ENCODE measurements around the gene DAAM2.
A peak's percentile ranks its signal among the peaks of the same experiment; 100 is the strongest.

DAAM2 gene

DNA sequence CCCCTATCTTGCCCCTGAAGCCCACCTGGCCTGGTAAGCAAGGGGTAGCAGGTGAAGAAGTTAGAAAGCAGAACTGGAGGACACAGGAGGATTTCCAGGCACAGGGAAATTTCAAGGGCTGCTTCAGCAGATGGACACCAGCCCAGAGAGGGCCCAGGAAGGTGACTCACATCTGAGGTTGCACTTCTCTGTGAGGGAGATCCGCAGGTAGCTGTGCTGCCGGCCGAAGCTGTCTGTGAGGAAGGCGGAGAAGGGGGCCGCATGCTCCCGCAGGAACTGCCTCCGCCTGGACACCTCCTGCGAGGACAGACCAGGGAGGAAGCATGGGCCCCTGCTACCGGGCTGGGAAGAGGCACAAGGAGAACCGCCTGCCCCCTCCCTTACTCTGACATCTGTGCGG is 135.0 kb downstream of the DAAM2 start:
- peak; percentile 28 for DNase-seq (ENCODE audit: low spot score)
- no peak for FAIRE-seq

DNA sequence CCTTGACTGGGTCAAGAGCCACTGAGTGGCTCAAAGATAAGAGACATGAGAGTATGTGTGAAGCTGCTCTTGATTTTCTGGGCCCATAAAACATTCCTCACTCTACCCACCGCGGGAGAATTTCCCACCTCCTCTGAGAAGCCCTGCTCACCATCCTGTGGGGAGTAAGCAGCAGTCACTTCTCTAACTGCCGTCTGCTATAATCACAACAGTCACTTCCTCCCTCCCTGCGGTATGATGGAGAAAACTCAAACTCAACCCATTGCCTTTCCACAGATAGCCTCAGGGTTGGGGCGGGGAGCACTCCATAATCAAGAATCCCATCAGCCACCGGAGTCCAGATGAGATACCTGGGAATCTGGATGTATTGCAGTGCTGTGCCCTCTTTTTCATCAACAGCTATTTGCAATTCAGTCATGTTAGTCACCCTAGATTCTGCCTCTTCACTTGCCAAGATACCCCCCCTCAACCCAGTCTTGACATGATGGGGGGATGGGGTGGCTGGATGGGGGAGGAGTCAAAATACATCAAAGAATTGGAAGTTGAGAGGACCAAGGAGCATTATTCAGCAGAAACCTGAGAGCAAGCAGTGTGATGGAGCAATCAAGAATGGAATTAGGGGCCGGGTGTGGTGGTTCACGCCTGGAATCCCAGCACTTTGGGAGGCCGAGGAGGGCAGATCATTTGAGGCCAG is 137.0 kb downstream of the DAAM2 start:
- no peak for FAIRE-seq
- DNase-seq (ENCODE audit: low spot score), result no peak

DNA sequence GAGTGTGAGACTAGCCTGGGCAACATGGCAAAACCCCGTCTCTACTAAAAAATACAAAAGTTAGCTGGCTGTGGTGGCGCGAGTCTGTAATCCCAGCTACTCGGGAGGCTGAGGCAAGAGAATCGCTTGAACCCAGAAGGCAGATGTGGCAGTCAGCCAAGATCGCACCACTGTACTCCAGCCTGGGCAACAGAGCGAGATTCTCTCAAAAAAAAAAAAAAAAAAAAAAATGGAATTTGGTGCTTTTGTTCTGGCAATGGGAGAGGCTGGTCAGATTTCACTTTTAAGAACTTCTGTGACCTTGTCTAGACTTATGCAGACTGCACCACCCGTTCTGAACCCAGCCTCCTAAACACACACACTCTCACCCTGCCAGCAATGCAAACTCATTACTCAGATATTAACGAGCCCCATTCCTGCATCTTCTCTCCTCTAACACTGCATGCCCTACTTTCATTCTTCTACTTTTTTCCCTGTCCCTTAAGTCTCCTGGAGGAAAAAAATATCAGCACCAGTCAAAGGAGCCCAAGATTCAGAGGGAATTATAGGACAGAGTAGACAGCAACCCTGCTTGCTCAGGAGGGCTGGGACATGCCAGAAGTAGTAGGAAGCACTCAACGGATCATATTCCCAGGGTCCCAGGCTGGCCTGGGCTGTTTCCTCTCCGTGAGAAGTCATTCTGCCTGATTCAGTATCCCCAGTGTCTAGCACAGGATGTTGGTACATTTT is 137.7 kb downstream of the DAAM2 start:
- FAIRE-seq, result no peak
- DNase-seq (ENCODE audit: low spot score), result no peak

DNA sequence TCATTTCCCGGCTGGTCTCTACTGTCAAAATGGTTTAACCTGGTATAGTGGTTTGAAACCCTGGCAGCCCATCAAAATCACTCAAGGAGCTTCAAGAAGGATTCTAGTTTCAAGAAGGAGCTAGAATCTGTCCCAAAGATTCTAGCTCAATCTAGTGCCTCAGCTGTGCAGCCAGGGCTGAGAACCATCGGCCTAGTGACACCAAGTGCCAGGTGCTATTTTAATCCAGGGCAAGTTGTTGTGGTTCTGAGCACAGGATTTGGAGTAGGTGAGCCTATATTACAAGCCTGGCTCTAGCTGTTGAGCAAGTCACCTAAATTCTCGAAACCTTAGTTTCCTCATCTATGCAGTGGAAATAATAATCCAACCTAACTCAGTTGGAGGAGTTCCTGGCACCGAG is 138.4 kb downstream of the DAAM2 start:
- no peak for FAIRE-seq
- DNase-seq (ENCODE audit: low spot score), result no peak

DNA sequence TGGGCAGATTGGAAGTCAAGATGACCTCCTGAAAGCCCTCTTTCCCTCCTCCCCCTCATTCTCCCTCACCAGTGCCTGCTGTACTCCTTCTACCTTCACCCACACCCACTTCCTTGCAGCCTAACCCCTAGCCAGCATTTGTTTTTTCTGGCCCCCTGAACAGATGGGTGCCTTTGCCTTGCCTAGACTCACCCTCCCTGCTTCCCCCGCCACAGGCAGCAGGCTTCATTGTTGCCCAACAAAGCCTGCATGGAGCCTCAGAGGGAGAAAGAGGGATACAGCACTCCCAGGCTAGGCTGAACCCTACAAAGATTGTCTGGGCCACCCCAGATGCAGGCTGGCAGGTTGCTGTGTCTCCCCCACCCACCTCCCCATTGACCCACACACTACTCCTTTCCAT is 139.4 kb downstream of the DAAM2 start:
- no peak for FAIRE-seq
- no peak for DNase-seq (ENCODE audit: low spot score)

DNA sequence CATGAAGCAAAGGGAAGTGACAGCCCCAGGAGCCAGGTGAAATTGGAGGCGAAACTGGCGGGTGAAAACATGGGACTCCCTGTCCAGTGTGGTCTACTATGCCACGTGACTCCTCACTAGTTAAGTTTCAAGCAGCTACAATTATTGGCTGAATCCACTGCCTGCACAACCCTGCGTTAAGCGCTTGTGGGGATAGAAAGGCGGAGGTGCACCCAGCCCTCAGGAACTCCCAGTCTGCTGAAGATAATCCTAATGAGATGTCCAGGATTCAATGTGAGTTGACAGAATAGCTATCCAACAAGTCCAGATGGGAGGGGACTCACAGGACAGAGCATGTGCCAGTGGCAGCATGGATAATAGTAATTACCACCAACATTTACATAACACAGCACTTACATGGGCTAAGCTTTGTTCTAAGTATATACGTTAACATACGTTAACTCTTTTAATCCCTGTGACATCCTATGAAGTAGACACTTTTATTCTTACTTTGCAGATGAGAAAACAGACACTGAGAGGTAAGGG is 140.3 kb downstream of the DAAM2 start:
- DNase-seq (ENCODE audit: low spot score) (no peak), FAIRE-seq (no peak)

DNA sequence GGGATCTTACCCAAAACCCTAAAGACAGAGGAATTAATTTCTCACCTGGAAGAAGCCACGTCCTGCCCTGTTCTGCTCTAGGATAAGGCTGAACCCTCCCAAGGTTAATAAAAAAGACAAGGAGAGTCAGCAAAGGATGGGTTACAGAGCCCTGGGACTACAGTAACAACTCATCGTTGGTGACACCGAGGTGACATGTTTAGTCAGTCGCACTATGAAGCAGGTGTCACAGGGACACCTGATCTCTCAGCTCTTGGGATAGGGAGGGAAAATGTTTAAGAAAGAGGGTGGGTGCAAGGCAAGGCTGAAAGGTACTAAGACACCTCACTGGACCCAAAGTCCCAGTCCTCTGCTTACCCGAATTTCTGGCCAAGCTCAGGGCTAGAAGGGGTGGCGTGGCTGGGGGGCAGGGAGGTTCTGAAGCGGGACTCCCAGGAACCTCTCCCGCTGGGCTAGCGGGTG is 141.5 kb downstream of the DAAM2 start:
- FAIRE-seq, result no peak

DNA sequence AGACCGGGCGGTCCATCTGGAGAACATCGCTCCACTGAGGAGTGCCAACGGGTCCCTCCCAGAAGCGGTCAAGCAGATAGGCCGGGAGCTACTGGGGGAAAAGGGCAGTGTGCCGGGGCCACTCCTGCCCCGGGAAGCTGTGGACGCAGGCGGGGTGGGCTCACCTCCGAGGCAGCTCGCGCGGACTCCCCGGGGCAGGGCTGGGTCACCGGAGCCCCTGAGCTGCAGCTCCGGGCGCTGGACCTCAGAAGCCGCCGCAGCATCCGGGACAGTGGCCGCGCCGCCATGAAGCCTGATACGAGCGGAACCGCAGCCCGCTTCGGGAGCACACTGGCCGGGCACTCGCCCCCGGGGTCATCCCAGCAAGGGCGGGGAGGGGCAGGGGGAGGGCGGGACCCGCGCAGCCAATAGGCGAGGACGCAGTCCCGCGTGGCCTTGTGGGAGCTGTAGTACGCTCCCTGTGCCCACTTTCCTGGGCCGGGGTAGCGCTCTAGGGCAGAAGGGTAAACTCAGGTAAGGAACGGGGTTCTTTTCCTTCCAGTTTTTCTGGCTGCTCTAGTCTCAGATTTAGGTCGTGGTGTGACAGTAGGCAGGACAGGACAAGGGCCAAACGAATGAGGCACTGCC is 142.1 kb downstream of the DAAM2 start, which contains the start of gene MOCS1:
MOCS1 (minus strand) TSS at position 332 of the 627 bp plus-strand sequence; CDS start at position 287, 45 bp downstream.
- FAIRE-seq (no peak), DNase-seq (ENCODE audit: low spot score) (peak; percentile 6)

More for the DNA sequence above, 141.5 kb downstream of the DAAM2 start:
- DNase-seq (ENCODE audit: low spot score), result no peak

DNA sequence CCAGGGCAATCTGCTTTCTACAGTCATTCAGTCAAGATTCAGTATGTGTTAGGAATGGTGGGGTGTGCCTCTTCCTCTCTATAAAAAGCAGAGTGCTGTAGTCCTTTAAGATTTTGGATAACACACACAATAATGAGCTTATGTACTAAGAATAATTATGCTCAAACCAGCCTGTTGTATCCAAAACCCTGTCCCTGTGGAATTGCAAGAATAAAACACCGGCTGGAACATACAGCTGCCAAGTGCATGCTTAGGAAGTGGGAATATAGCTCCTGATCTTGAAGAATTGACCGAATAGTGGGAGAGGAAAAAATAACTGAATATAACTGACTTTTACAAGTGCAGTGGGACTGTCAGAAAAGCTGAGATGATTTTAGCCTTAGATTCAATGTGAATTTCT is 143.1 kb downstream of the DAAM2 start:
- no peak for FAIRE-seq
- no peak for DNase-seq (ENCODE audit: low spot score)

DNA sequence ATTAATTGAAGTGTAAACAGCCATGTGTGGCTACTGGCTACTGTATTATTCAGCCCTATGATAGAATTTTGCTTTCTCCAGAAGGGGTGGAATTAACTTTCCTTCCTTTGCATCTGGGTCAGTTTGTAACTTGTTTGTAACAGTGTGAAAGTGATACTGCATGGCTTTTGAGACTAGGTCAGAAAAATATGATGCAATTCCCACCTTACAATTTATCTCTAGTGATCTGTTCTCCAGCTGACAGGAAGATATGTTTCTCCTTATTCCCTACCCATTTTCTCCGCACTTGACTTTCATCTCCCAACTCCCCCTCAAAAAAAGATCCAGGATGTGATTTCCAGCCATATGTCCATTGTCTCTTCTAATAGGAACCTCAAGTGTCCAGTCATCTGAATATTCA is 144.7 kb downstream of the DAAM2 start:
- no peak for DNase-seq (ENCODE audit: low spot score)
- FAIRE-seq, result no peak

DNA sequence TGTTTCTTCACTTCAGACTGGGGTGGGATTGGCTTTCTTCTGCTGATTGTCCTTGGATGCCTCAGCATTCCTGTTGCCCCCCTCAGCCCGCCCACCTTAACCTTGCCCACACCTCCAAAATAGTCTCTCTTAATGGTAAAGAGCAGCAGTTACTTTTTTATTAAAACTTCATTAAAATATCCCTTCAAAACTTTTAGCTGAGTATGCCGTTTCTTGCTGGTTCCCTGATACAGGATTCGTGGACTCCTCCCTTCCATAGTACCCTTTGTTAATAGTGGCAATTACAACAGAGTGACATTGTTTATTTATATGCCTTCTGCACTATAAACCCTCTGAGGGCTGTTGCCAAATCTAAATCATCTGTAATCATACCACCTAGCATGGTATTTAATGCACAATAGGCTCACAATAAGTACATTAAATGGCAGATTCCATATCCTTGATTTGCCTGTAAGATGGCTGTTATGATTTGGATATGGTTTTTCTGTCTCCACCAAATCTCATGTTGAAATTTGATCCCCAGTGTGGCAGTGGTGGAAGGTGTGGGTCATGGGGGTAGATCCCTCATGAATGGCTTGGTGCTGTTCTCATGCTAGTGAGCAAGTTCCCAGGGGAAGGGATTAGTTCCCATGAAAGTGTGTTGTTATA is 145.6 kb downstream of the DAAM2 start:
- FAIRE-seq (no peak), DNase-seq (ENCODE audit: low spot score) (no peak)

DNA sequence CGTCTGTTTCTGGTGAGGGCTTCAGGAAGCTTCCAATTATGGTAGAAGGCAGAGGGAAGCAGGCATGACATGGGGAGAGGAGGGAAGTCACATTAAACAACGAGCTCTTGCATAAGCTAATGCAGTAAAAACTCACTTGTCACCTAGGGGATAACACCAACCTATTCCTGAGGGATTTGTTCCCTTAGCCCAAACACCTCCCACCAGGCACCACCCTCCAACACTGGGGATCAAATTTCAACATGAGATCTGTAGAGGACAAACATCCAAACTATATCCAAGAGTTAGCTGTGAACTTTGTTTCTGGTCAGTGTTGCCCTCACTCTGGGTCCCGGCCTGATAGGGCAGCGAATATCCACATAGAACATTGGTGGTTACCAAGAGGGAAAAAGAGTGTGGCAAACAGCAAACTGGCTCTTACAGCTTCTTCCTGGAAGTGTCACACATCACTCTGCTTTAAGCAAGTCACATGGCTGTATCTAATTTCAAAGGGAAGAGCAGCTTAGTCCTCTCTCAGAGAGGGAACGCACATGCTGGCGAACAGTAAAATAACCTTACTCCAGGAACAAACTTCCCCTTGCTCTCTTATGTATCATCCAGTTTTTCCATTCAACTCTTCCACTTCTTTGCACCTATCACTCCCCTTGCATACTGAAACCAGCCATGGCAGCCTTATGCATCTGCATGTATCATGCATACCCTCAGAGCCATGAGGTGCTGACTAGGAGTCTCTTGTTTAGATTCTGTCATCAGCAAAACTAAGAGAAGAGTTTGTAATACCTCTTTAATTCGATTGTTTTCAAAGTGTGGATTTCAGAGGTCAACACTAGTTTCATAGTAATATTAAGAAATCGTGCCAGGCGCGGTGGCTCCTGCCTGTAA is 146.8 kb downstream of the DAAM2 start:
- no peak for FAIRE-seq
- no peak for DNase-seq (ENCODE audit: low spot score)

DNA sequence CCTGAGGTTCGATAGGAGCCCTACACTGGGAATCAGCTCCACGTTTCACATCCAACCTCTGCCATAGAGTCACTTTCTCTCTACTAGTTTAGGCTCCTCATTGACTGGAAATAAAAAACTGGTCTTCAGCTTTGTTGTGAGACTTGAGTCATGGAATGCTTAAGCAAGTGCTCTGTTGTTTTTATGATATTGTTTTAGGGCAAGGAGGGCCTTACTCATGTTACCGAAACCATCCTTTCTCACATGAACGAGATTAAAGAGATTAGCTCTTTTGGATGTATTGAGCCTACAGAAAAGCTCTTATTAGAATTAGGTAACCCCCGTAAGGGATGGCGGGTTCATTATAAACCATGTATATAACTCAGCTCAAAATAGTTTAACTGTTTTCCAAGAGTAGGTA is 149.0 kb downstream of the DAAM2 start:
- DNase-seq (ENCODE audit: low spot score) (no peak), FAIRE-seq (no peak)

DNA sequence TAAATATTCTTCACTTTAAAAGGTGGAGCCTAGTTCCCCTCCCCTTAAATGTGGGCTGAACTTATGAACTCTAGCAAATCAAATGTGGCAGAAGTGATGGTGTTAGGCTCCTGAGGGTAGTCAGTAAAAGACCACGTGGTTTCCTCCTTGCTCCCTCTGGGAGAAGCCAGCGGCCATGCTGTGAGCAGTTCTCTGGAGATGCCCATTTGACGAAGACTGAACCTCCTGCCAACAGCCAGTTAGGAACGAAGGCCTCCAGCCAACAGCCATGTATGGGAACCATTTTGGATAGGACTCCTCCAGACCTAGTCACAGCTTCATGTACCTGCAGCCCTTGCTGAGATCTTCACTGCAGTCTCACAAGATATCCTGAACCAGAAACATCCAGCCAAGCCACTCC is 149.6 kb downstream of the DAAM2 start:
- no peak for DNase-seq (ENCODE audit: low spot score)
- no peak for FAIRE-seq

DNA sequence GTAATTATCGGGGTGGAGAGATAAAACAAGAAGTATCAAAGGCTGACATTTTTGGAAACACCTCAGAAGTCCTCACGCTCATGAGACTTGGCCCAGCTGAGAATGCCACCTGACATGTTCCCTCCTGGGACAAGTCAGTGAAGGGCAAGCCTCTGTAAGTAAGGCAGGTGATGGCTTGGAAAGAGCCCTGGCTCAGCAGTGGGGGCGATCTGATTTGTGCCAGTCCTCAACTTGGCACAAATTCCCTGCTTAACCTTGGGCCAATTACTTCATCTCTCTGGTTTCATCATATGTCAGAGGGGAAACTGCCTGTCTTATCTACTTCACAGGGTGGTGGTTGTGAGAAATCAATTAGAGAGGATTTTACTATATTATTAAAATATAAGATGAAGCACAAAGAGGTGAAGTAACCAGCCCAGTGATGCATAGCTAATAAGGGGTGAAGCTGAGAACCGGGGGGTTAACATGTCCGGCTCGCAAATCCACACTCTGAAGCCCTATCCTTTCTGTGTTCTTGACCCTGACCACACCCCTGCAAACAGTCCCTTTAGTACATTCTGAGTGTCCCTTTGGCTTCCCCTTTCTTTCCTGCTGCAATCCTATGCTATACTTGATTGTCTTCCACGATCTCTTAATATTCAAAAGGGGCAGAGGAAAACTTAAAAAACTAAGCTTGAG is 150.9 kb downstream of the DAAM2 start:
- DNase-seq (ENCODE audit: low spot score), result no peak
- no peak for FAIRE-seq

DNA sequence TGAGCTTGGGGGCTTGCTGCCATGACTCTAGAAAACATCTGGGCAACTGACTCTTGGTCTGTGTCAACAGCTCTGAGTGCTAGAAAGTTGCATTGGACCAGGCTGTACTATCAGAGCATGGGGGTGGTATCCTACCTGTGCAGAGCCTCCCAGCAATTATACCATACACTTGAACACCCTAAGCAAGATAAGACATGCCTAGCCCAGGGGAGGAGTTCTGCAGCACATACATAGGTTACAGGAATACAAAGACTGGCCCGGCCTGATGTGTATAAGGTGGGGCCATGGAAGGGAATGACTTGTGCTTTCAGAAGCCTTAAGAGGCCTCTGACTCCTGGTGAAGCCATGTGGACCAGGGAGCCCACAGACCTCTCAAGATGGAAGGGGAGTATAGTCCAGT is 153.4 kb downstream of the DAAM2 start:
- FAIRE-seq (no peak), DNase-seq (ENCODE audit: low spot score) (no peak)

DNA sequence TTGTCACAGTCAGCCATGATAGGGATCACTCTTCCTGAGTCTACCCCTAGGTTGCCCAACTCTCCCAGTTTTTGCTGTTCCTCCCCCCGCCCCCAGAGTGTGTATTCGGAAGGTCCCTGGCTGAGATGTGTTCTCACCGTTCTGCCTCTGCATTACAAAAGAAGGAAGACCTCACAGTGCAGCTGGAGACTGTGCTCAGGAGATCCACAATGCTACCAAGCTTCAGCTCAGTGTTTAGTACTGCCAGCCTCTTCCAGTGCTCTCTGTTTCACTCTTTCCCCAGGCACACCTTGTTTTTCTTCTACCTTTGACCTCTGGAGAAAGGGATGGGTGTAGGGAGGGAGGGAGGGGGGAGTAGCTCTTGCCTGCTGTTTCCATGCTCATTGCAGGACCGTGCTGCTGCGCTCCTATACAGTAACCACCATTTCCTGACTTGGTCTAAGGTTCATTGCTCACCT is 155.5 kb downstream of the DAAM2 start:
- DNase-seq (ENCODE audit: low spot score), result no peak
- no peak for FAIRE-seq

DNA sequence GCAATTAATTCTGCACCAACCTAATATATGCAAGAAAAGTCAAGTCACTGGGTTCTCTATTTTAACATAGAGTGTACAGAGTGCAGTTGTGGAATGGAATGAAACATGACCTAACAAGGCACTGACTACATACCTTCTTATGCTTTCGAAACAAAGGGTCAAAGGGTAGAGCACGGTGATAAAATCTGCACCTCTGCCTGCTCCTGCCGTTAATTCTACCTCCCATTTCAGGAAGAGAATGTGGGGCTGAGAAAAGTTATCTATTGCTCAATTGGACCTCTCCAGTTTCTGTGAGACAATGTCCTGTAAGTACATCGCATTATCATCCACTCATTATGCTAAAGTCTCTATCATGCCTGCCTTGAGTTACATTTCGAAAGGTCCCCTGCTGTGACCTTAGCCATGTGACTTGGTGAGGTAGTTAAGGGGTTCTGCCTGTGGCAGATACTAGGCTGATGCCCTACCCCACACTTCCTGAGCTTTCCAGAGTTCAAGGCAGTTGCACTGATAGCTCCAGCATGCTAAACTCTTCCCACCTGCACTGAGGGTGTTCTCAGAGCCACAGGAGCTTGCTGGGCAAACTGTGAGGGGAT is 156.1 kb downstream of the DAAM2 start:
- no peak for DNase-seq (ENCODE audit: low spot score)
- no peak for FAIRE-seq

DNA sequence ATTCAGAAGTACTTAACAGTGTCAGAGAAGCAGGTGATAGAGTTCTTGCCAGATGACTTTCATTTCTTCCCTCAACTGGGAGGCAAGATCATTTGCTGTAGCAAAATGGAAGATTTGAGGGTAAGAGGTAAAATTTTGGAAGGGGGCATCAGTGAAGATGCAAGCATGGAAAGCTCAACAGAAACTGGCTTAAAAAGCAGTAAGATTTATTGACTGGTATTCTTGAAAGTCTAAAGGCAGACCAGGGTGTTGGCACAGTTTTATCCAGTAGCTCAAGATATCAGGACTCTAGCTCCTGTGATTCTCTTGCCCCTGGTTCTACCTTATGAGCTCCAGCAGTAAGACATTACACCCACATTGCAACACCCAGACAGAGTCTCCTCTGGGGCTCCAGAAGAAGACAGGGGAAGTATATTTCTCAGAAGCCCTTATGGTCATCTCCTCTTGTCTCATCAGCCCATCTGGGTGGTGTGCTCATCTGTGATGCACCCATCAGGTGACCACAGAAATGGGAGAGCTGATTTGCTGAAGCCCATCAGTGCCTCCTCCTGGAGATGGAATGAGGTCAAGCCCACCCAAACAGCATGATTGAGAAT is 158.0 kb downstream of the DAAM2 start:
- FAIRE-seq (no peak), DNase-seq (ENCODE audit: low spot score) (no peak)
